HepG2 (cell line): ENCODE measurements around the gene DUS1L. TPM values are rescaled to one million over a fixed set of nuclear protein-coding genes. Genes with fewer than 3 reads are reported as not detected.

ENCODE experiments used
- KLF11 ChIP-seq: IDR thresholded peaks from 2 replicates; pipeline ENCODE4 v1.6.1; 2016; ENCODE audit warnings: missing compliant biosample characterization
- REL ChIP-seq: sonication (generic); formaldehyde crosslinking; conservative IDR thresholded peaks from 2 replicates; pipeline ENCODE4 v1.8.0; 2022; ENCODE audit warnings: mild to moderate bottlenecking, missing genetic modification reagents, moderate library complexity
- SMAD1 ChIP-seq: sonication (generic); formaldehyde crosslinking; IDR thresholded peaks from 2 replicates; pipeline ENCODE4 v1.4.0; 2020; ENCODE audit warnings: missing genetic modification reagents, low read depth, mild to moderate bottlenecking, borderline replicate concordance
- TBP ChIP-seq: sonication (generic); formaldehyde crosslinking; IDR thresholded peaks from 2 replicates; pipeline ENCODE4 v1.5.0; 2020; ENCODE audit warnings: missing genetic modification reagents
- TBX2 ChIP-seq: sonication (generic); formaldehyde crosslinking; IDR thresholded peaks from 2 replicates; pipeline ENCODE4 v1.5.0; 2020; ENCODE audit warnings: missing genetic modification reagents, mild to moderate bottlenecking, borderline replicate concordance
- TCF7L2 ChIP-seq: IDR thresholded peaks from 2 replicates; pipeline ENCODE4 v1.6.1; 2011; ENCODE audit warnings: mild to moderate bottlenecking, low read depth, low read length, moderate library complexity
- U2AF2 ChIP-seq: fragments of 200-400 bp; formaldehyde crosslinking; IDR thresholded peaks from 2 replicates; pipeline ENCODE4 v1.6.1; 2017; ENCODE audit warnings: low read depth, mild to moderate bottlenecking, low read length
- ZNF839 ChIP-seq: sonication (generic); formaldehyde crosslinking; IDR thresholded peaks from 2 replicates; pipeline ENCODE4 v1.4.0; 2020; ENCODE audit warnings: missing genetic modification reagents, mild to moderate bottlenecking, borderline replicate concordance
- ZZZ3 ChIP-seq: sonication (generic); formaldehyde crosslinking; IDR thresholded peaks from 2 replicates; pipeline ENCODE4 v1.4.0; 2020; ENCODE audit warnings: missing genetic modification reagents, mild to moderate bottlenecking, borderline replicate concordance
- polyA plus RNA-seq, 8 experiments: library from polyadenylated mRNA; depleted of rRNA in 3 of 8; stranded (reverse) in 7 of 8; unstranded in 1 of 8; fragments of >200 nt; fragmentation: Illumina TruSeq in 4 of 8; extraction: Trizol in 4 of 8; gene quantifications; 2 replicates each; pipeline versions ENCODE4 v1.2.1 to v1.2.3, GENCODE V29; 2011 to 2016; ENCODE audit warnings: low read depth in 4 of 8, missing spikeins in 1 of 8, mixed read lengths in 1 of 8; ENCODE audit not compliant: insufficient read depth in 1 of 8
- total RNA-seq, 5 experiments: library from RNA; depleted of rRNA; stranded (reverse); fragments of >200 nt; fragmentation: Illumina TruSeq; extraction: Trizol; gene quantifications; 2 replicates each; pipeline ENCODE4 v1.2.3, GENCODE V29; 2016; ENCODE audit warnings: low read depth in 1 of 5
- TF ChIP-seq, protein P1 (sequence below): IDR thresholded peaks from 2 replicates; pipeline ENCODE4 v1.6.1; 2016; ENCODE audit warnings: low read depth
- TF ChIP-seq, protein P2 (sequence below): sonication (generic); formaldehyde crosslinking; IDR thresholded peaks from 2 replicates; pipeline ENCODE4 v1.4.0; 2020; ENCODE audit warnings: missing genetic modification reagents
- TF ChIP-seq, protein P3 (sequence below): sonication (generic); formaldehyde crosslinking; IDR thresholded peaks from 2 replicates; pipeline ENCODE4 v1.9.0; 2021; ENCODE audit warnings: mild to moderate bottlenecking, missing genetic modification reagents
- TF ChIP-seq, protein P4 (sequence below): sonication (generic); formaldehyde crosslinking; IDR thresholded peaks from 2 replicates; pipeline ENCODE4 v1.4.0; 2020; ENCODE audit warnings: mild to moderate bottlenecking, missing genetic modification reagents
- TF ChIP-seq, protein P5 (sequence below): sonication (generic); formaldehyde crosslinking; IDR thresholded peaks from 2 replicates; pipeline ENCODE4 v1.9.0; 2022; ENCODE audit warnings: low read depth, missing genetic modification reagents

DUS1L gene
- total and polyA plus RNA-seq, 2 of the 13 experiments (the other 11 are each of a cell fraction or from before 2014, with no cell fraction given), result 81.0 to 109 TPM

DNA sequence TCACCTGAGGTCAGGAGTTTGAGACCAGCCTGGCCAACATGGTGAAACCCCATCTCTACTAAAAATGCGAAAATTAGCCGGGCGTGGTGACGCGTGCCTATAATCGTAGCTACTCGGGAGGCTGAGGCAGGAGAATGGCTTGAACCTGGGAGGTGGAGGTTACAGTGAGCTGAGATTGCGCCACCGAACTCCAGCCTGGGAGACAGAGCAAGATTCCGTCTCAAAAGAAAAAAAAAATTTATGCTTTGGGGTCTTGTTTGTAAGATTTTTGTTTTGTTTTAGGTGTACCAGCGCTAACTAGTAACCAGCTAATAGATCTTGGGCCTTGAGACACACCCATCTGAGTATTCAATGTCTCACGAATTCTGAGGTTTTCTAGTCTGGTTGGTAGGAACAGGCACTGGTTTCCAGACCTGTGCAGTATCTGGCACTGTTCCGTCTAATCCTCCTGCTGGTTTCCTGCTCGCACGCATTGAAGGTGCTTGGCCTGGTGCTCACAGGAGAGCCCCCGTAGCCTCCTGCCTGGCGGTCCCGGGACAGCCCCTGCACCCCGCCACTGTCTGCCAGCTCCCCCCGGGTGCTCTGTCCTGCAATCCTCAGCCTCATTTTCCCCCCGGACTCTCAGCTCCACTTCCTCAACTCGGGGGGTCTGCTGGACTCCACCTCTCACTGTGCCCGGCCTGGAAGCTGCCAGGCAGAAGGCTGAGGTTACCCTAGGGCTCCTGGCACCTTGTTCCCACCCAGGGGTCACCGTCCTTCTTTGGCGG is 10.6 kb upstream of the DUS1L start (continued):
- TF ChIP-seq U2AF2 (no peak), REL (CRISPR knock-in tag) (no peak; the same call in 1 of the 2 replicates), ZNF839 (no peak), ZZZ3 (0 out of 2 replicates have a peak, but pooled peaks have one; percentile 19), KLF11 (no peak), TCF7L2 (no peak), SMAD1 (CRISPR knock-in tag) (no peak), TBP (CRISPR knock-in tag) (no peak), TBX2 (CRISPR knock-in tag) (no peak)
- TF ChIP-seq, protein P1, sequence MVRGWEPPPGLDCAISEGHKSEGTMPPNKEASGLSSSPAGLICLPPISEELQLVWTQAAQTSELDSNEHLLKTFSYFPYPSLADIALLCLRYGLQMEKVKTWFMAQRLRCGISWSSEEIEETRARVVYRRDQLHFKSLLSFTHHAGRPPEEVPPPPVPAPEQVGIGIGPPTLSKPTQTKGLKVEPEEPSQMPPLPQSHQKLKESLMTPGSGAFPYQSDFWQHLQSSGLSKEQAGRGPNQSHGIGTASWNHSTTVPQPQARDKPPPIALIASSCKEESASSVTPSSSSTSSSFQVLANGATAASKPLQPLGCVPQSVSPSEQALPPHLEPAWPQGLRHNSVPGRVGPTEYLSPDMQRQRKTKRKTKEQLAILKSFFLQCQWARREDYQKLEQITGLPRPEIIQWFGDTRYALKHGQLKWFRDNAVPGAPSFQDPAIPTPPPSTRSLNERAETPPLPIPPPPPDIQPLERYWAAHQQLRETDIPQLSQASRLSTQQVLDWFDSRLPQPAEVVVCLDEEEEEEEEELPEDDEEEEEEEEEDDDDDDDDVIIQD, result no peak
- TF ChIP-seq, protein P2, sequence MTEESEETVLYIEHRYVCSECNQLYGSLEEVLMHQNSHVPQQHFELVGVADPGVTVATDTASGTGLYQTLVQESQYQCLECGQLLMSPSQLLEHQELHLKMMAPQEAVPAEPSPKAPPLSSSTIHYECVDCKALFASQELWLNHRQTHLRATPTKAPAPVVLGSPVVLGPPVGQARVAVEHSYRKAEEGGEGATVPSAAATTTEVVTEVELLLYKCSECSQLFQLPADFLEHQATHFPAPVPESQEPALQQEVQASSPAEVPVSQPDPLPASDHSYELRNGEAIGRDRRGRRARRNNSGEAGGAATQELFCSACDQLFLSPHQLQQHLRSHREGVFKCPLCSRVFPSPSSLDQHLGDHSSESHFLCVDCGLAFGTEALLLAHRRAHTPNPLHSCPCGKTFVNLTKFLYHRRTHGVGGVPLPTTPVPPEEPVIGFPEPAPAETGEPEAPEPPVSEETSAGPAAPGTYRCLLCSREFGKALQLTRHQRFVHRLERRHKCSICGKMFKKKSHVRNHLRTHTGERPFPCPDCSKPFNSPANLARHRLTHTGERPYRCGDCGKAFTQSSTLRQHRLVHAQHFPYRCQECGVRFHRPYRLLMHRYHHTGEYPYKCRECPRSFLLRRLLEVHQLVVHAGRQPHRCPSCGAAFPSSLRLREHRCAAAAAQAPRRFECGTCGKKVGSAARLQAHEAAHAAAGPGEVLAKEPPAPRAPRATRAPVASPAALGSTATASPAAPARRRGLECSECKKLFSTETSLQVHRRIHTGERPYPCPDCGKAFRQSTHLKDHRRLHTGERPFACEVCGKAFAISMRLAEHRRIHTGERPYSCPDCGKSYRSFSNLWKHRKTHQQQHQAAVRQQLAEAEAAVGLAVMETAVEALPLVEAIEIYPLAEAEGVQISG (CRISPR knock-in tag), result peak; percentile 38; the same call in 1 of the 2 replicates
- TF ChIP-seq, protein P3, sequence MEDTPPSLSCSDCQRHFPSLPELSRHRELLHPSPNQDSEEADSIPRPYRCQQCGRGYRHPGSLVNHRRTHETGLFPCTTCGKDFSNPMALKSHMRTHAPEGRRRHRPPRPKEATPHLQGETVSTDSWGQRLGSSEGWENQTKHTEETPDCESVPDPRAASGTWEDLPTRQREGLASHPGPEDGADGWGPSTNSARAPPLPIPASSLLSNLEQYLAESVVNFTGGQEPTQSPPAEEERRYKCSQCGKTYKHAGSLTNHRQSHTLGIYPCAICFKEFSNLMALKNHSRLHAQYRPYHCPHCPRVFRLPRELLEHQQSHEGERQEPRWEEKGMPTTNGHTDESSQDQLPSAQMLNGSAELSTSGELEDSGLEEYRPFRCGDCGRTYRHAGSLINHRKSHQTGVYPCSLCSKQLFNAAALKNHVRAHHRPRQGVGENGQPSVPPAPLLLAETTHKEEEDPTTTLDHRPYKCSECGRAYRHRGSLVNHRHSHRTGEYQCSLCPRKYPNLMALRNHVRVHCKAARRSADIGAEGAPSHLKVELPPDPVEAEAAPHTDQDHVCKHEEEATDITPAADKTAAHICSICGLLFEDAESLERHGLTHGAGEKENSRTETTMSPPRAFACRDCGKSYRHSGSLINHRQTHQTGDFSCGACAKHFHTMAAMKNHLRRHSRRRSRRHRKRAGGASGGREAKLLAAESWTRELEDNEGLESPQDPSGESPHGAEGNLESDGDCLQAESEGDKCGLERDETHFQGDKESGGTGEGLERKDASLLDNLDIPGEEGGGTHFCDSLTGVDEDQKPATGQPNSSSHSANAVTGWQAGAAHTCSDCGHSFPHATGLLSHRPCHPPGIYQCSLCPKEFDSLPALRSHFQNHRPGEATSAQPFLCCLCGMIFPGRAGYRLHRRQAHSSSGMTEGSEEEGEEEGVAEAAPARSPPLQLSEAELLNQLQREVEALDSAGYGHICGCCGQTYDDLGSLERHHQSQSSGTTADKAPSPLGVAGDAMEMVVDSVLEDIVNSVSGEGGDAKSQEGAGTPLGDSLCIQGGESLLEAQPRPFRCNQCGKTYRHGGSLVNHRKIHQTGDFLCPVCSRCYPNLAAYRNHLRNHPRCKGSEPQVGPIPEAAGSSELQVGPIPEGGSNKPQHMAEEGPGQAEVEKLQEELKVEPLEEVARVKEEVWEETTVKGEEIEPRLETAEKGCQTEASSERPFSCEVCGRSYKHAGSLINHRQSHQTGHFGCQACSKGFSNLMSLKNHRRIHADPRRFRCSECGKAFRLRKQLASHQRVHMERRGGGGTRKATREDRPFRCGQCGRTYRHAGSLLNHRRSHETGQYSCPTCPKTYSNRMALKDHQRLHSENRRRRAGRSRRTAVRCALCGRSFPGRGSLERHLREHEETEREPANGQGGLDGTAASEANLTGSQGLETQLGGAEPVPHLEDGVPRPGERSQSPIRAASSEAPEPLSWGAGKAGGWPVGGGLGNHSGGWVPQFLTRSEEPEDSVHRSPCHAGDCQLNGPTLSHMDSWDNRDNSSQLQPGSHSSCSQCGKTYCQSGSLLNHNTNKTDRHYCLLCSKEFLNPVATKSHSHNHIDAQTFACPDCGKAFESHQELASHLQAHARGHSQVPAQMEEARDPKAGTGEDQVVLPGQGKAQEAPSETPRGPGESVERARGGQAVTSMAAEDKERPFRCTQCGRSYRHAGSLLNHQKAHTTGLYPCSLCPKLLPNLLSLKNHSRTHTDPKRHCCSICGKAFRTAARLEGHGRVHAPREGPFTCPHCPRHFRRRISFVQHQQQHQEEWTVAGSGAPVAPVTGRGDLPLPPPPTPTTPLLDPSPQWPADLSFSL (CRISPR knock-in tag), result no peak
- TF ChIP-seq, protein P4, sequence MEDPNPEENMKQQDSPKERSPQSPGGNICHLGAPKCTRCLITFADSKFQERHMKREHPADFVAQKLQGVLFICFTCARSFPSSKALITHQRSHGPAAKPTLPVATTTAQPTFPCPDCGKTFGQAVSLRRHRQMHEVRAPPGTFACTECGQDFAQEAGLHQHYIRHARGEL, result no peak
- TF ChIP-seq, protein P5, sequence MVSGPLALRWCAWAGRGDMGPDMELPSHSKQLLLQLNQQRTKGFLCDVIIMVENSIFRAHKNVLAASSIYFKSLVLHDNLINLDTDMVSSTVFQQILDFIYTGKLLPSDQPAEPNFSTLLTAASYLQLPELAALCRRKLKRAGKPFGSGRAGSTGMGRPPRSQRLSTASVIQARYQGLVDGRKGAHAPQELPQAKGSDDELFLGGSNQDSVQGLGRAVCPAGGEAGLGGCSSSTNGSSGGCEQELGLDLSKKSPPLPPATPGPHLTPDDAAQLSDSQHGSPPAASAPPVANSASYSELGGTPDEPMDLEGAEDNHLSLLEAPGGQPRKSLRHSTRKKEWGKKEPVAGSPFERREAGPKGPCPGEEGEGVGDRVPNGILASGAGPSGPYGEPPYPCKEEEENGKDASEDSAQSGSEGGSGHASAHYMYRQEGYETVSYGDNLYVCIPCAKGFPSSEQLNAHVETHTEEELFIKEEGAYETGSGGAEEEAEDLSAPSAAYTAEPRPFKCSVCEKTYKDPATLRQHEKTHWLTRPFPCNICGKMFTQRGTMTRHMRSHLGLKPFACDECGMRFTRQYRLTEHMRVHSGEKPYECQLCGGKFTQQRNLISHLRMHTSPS (CRISPR knock-in tag), result no peak; the same call in 1 of the 2 replicates
